Tibial nerve (tissue), 4 donors: ENCODE results near the gene CCNY. TPM values are rescaled to one million over a fixed set of nuclear protein-coding genes. Genes with fewer than 3 reads are reported as not detected.
A peak's percentile ranks its signal among the peaks of the same experiment; 100 is the strongest.

Source experiments
- DNase-seq, 2 donors: peaks; one replicate each; pipeline ENCODE4 v3.0.0-alpha.2; 2019; ENCODE audit warnings: low spot score in 2 of 2
- H3K27ac ChIP-seq, 4 donors: fragments of 200-600 bp; sonication (generic) in 3 of 4; one replicate each; pipeline ENCODE4 v1.5.1; 2017 to 2019; ENCODE audit warnings: mild to moderate bottlenecking in 1 of 4
- H3K27me3 ChIP-seq, 2 donors: fragments of 200-600 bp; sonication (generic) in 1 of 2; one replicate each; pipeline versions ENCODE4 v1.5.1 to v1.6.0; 2017 to 2019
- H3K36me3 ChIP-seq, 3 donors: fragments of 200-600 bp; sonication (generic); one replicate each; pipeline ENCODE4 v1.5.1; 2018 to 2019
- H3K4me1 ChIP-seq, 4 donors: fragments of 200-600 bp; sonication (generic) in 3 of 4; one replicate each; pipeline ENCODE4 v1.5.1; 2017 to 2019
- H3K4me3 ChIP-seq, 4 donors: fragments of 200-600 bp; sonication (generic) in 3 of 4; one replicate each; pipeline ENCODE4 v1.5.1; 2017 to 2019; ENCODE audit warnings: mild to moderate bottlenecking in 1 of 4, moderate library complexity in 1 of 4
- H3K9me3 ChIP-seq, 4 donors: fragments of 200-600 bp; sonication (generic) in 3 of 4; one replicate each; pipeline ENCODE4 v1.5.1; 2017 to 2019
- EP300 ChIP-seq, 2 donors: sonication (generic); formaldehyde crosslinking; IDR thresholded peaks; one replicate each; pipeline ENCODE4 v1.6.1; 2017; ENCODE audit warnings: antibody characterized with exemption in 2 of 2, mild to moderate bottlenecking in 1 of 2
- POLR2A ChIP-seq, 2 donors: fragments of 450-650 bp; IDR thresholded peaks; one replicate each; pipeline ENCODE4 v1.6.1; 2017; ENCODE audit warnings: antibody characterized with exemption in 2 of 2, mild to moderate bottlenecking in 2 of 2, moderate library complexity in 2 of 2
- WGBS, 2 donors: methylation state at CpG; one replicate each; pipeline ENCODE4 v1.1.5; 2018; 5-methylcytosine and 5-hydroxymethylcytosine counted together
- total RNA-seq, 4 donors: library from RNA; depleted of rRNA; stranded (reverse); fragments of >200 nt; gene quantifications; one replicate each; pipeline ENCODE4 v1.1.0, GENCODE V29; 2016
- TF ChIP-seq, protein P1 (sequence below), 5 experiments: fragments of 200-600 bp in 3 of 5; fragments of 450-650 bp in 2 of 5; sonication (generic) in 3 of 5; IDR thresholded peaks; one replicate each; pipeline ENCODE4 v1.5.1; 2016 to 2019; ENCODE audit warnings: antibody characterized with exemption in 5 of 5, mild to moderate bottlenecking in 3 of 5, moderate library complexity in 2 of 5

CCNY gene
- total RNA-seq, 4 donors from 2014 or later, result 24.3 to 27.6 (median 26.5) TPM

DNA sequence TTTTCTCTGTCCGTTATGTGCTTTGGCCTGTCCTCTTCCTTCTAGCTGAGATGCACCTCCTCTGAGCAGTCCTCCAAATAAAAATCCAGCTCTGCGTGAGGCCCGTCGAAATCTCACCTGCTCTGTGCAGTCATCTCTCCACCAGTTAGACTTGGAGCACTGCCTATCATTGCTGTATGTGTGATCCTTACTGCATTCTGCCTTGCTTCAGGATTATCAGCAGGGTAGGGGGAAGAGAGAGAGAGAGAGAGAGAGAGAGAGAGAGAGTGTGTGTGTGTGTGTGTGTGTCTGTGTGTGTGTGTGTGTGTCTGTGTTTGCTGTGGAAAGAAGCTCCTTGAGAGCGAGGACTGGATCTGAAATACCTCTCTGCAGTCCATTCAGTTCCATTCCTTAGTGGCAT lies 129.4 kb downstream of the CCNY start:
- Histone ChIP-seq H3K4me1 (peaks cover 0 to 73% (median 43%) of the 10 kb centered on the region in 4 donors), H3K4me3 (no peak overlapping the region), H3K27ac (no peak overlapping the region), H3K36me3 (no peaks in the 10 kb centered on the region), H3K27me3 (no peaks in the 10 kb centered on the region), H3K9me3 (no peaks in the 10 kb centered on the region)
- TF ChIP-seq POLR2A (IDR thresholded peaks at IDR 0.05) (no peak), EP300 (IDR thresholded peaks at IDR 0.05) (no peak)
- TF ChIP-seq, protein P1, sequence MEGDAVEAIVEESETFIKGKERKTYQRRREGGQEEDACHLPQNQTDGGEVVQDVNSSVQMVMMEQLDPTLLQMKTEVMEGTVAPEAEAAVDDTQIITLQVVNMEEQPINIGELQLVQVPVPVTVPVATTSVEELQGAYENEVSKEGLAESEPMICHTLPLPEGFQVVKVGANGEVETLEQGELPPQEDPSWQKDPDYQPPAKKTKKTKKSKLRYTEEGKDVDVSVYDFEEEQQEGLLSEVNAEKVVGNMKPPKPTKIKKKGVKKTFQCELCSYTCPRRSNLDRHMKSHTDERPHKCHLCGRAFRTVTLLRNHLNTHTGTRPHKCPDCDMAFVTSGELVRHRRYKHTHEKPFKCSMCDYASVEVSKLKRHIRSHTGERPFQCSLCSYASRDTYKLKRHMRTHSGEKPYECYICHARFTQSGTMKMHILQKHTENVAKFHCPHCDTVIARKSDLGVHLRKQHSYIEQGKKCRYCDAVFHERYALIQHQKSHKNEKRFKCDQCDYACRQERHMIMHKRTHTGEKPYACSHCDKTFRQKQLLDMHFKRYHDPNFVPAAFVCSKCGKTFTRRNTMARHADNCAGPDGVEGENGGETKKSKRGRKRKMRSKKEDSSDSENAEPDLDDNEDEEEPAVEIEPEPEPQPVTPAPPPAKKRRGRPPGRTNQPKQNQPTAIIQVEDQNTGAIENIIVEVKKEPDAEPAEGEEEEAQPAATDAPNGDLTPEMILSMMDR (IDR thresholded peaks at IDR 0.05), result no peak
- DNase-seq, result no peak
- WGBS, 2 donors, result 83 to 86% methylated on average over 5 of the region's 5 CpGs

DNA sequence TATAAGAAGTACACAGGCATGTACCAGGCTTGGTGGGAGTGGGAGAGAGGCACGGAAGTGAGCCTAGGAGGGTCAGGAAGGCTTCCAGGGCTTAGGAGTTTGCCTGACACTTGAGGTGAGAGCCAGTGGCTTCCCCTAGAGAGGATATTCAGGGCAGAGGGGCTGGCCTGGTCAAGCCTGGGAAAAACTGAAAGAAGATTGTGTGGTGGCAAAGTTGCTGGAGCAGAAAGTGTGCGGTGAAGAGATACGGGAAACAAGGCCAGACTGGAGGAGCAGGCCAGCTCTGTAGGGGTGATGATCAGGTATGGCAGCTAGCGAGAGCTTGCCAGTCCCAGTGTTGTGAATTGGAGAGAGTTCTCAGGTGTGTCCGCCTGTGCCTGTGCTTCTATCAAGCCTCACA lies 129.9 kb downstream of the CCNY start:
- WGBS, 2 donors, result 94 to 95% methylated on average over 4 to 5 of the region's 5 CpGs
- Histone ChIP-seq H3K36me3 (no peaks in the 10 kb centered on the region), H3K27me3 (no peaks in the 10 kb centered on the region), H3K9me3 (no peaks in the 10 kb centered on the region), H3K4me3 (no peak overlapping the region), H3K27ac (no peak overlapping the region), H3K4me1 (peaks cover 0 to 73% (median 42%) of the 10 kb centered on the region in 4 donors)
- TF ChIP-seq EP300 (IDR thresholded peaks at IDR 0.05) (no peak), POLR2A (IDR thresholded peaks at IDR 0.05) (no peak)
- TF ChIP-seq, protein P1 (IDR thresholded peaks at IDR 0.05), result no peak
- no peak for DNase-seq

DNA sequence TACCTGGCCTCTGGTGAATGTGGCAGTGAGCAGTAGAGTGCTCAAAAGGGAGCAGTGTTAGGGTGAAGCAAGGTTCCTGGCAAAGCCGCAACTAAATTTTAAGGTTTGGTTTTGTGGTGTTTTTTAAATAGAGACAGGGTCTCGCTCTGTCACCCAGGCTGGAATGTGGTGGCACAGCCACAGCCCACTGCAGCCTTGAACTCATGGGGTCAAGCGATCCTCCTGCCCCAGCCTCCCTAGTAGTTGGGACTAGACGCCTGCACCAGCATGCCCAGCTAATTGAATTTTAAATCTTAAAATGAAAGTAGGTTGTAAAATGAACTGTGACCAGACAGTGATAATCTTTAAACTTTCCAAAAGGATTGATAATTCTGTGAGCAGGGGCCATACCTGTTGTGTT lies 130.4 kb downstream of the CCNY start:
- Histone ChIP-seq H3K36me3 (no peaks in the 10 kb centered on the region), H3K4me3 (no peak overlapping the region), H3K4me1 (peaks cover 0 to 73% (median 41%) of the 10 kb centered on the region in 4 donors), H3K27me3 (no peaks in the 10 kb centered on the region), H3K9me3 (no peaks in the 10 kb centered on the region), H3K27ac (no peak overlapping the region)
- TF ChIP-seq EP300 (IDR thresholded peaks at IDR 0.05) (no peak), POLR2A (IDR thresholded peaks at IDR 0.05) (no peak)
- TF ChIP-seq, protein P1 (IDR thresholded peaks at IDR 0.05), result no peak
- DNase-seq, result no peak
- WGBS, 2 donors, result 94 to 95% methylated on average over 4 of the region's 4 CpGs

DNA sequence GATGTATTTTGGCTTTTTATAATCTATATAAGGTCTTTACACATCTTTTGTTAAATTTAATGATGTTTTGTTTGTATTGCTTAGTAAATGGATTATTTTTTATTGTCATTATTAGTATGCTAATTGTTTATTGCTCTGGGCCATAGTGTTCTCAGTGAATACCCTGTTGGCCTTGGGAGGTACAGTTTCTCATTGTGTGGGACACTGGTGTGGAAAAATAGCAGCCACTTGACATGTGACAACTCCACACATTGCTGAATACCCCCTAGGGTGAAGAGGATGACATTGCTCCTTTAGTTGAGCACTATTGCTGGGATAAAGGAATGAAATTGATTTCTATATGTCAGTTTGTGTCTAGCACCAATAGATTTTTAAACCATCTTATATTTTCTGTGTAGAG lies 130.9 kb downstream of the CCNY start:
- H3K4me3 ChIP-seq, result no peak overlapping the region
- TF ChIP-seq POLR2A (IDR thresholded peaks at IDR 0.05) (no peak), EP300 (IDR thresholded peaks at IDR 0.05) (no peak)
- TF ChIP-seq, protein P1 (IDR thresholded peaks at IDR 0.05), result no peak
- peaks cover 0 to 69% (median 36%) of the 10 kb centered on the region in 4 donors for H3K4me1 ChIP-seq
- H3K27ac ChIP-seq, result no peak overlapping the region
- no peak for DNase-seq
- no peaks in the 10 kb centered on the region for H3K36me3 ChIP-seq
- no peaks in the 10 kb centered on the region for H3K9me3 ChIP-seq
- no peaks in the 10 kb centered on the region for H3K27me3 ChIP-seq

DNA sequence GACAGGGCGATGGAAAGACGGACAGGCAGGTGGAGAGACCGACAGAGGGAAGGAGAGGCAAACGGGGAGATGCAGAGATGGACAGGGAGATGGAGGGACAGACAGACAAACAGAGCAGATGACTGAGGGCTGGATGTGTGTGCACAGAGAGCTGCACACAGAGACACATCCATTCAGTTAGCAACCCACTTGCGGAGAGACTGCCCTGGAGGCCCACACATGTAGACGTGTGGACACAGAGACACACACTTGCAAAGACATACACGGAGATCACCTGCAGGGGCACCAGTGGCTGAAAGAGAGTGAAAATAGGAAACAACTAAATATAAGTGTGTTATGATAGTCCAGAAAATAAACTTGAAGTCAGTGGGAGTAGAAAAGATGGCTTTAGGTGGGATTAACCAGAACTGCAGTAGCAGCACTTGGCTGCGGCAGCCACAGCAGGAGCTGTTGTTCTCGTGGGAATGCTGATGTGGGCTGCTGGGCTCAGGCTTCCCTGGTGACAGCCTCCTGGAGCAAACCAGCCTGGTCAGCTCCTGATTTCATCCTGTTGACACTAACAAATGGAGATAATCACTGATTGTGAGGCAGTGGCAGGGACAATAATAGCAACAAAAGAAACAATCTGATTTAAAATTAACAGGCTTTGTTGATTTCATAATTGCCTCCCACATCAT lies 134.1 kb downstream of the CCNY start:
- Histone ChIP-seq H3K4me1 (peaks cover 0 to 37% (median 11%) of the 10 kb centered on the region in 4 donors), H3K9me3 (no peaks in the 10 kb centered on the region), H3K27ac (peak overlapping the region in 2 of 4 donors; percentile 5 to 30), H3K27me3 (no peaks in the 10 kb centered on the region), H3K4me3 (no peak overlapping the region), H3K36me3 (no peaks in the 10 kb centered on the region)
- WGBS, 2 donors, result 73 to 74% methylated on average over 9 of the region's 9 CpGs
- no peak for DNase-seq
- no peak for TF ChIP-seq EP300 (IDR thresholded peaks at IDR 0.05)
